Measurements from ENCODE around the gene FAM120AOS. TPM values are rescaled to one million over a fixed set of nuclear protein-coding genes. Genes with fewer than 3 reads are reported as not detected.
"Not testable (repeated sequence)": the region's sequence is repeated elsewhere in the genome, so short reads cannot be mapped to it uniquely, and the experiment has no call there.

The FAM120AOS gene
- total RNA-seq, 2 donors from 2014 or later = 31.5 to 44.0 TPM

- peak; percentile 86 for DNase-seq (ENCODE audit: low spot score)
- intact Hi-C loops (cut with DNase I) = loop anchor here in 1 of 2 donors (5.0 to 10.0 kb wide), 2 partner anchors 115 to 357 kb away; partner anchors contain the start of gene CARD19
Measured at GRCh38 chr9:93451849-93452709, 1.3 kb downstream of the FAM120AOS start.

GRCh38 chr9:93450945-93451815, 2.2 kb downstream of the FAM120AOS start, which contains the start of gene FAM120A:
Gene FAM120A, plus strand, starts transcription at chr9:93451685. Its CDS starts 231 bp downstream, at chr9:93451916.
- intact Hi-C loops (cut with DNase I) = loop anchor here in 1 of 2 donors (5.0 to 10.0 kb wide), 2 partner anchors 116 to 356 kb away; partner anchors contain the start of gene CARD19
- peak; percentile 92 for DNase-seq (ENCODE audit: low spot score)

- no peak for DNase-seq (ENCODE audit: low spot score)
- intact Hi-C loops (cut with DNase I) = loop anchor here in 1 of 2 donors (5.0 kb wide), 1 partner anchor 100 kb away; no protein-coding TSS in a partner anchor
Measured at GRCh38 chr9:93447655-93448054, 5.7 kb downstream of the FAM120AOS start.

GRCh38 chr9:93446073-93446472, 7.3 kb downstream of the FAM120AOS start:
- DNase-seq (ENCODE audit: low spot score) = no peak
- intact Hi-C loops (cut with DNase I) = loop anchor here in 1 of 2 donors (5.0 kb wide), 1 partner anchor 101 kb away; no protein-coding TSS in a partner anchor

- no peak for DNase-seq (ENCODE audit: low spot score)
- intact Hi-C loops (cut with DNase I) = loop anchor here in 1 of 2 donors (5.0 kb wide), 1 partner anchor 1791 kb away; no protein-coding TSS in a partner anchor
Measured at GRCh38 chr9:93440896-93441580, 12.3 kb downstream of the FAM120AOS start.

GRCh38 chr9:93439301-93439700, 14.1 kb downstream of the FAM120AOS start:
- intact Hi-C loops (cut with DNase I) = not testable (repeated sequence)

GRCh38 chr9:93437996-93438395, 15.4 kb downstream of the FAM120AOS start:
- intact Hi-C loops (cut with DNase I) = no loop called here
- DNase-seq (ENCODE audit: low spot score) = no peak

More at GRCh38 chr9:93439301-93439700, 14.1 kb downstream of the FAM120AOS start:
- DNase-seq (ENCODE audit: low spot score) = not testable (repeated sequence)

GRCh38 chr9:93436655-93437407, 16.6 kb downstream of the FAM120AOS start:
- intact Hi-C loops (cut with DNase I) = no loop called here
- no peak for DNase-seq (ENCODE audit: low spot score)

GRCh38 chr9:93436218-93436617, 17.2 kb downstream of the FAM120AOS start:
- intact Hi-C loops (cut with DNase I) = no loop called here
- DNase-seq (ENCODE audit: low spot score) = no peak

GRCh38 chr9:93435386-93435785, 18.0 kb downstream of the FAM120AOS start:
- intact Hi-C loops (cut with DNase I) = no loop called here

GRCh38 chr9:93434056-93434455, 19.3 kb downstream of the FAM120AOS start:
- intact Hi-C loops (cut with DNase I) = no loop called here
- DNase-seq (ENCODE audit: low spot score) = no peak

More at GRCh38 chr9:93435386-93435785, 18.0 kb downstream of the FAM120AOS start:
- no peak for DNase-seq (ENCODE audit: low spot score)

GRCh38 chr9:93432964-93433363, 20.4 kb downstream of the FAM120AOS start:
- intact Hi-C loops (cut with DNase I) = no loop called here
- DNase-seq (ENCODE audit: low spot score) = no peak

GRCh38 chr9:93431539-93432105, 21.8 kb downstream of the FAM120AOS start:
- intact Hi-C loops (cut with DNase I) = no loop called here
- no peak for DNase-seq (ENCODE audit: low spot score)

GRCh38 chr9:93427655-93428379, 25.6 kb downstream of the FAM120AOS start:
- intact Hi-C loops (cut with DNase I) = no loop called here
- DNase-seq (ENCODE audit: low spot score) = no peak

- intact Hi-C loops (cut with DNase I) = no loop called here
- DNase-seq (ENCODE audit: low spot score) = no peak
Measured at GRCh38 chr9:93422977-93423616, 30.3 kb downstream of the FAM120AOS start.

- intact Hi-C loops (cut with DNase I) = no loop called here
- no peak for DNase-seq (ENCODE audit: low spot score)
Measured at GRCh38 chr9:93419023-93419422, 34.4 kb downstream of the FAM120AOS start.

GRCh38 chr9:93417538-93417937, 35.8 kb downstream of the FAM120AOS start:
- DNase-seq (ENCODE audit: low spot score) = no peak
- intact Hi-C loops (cut with DNase I) = no loop called here

Measured in posterior vena cava (tissue), 2 donors.